Mesendoderm (in vitro differentiated cells): ENCODE data around the gene ABCA5.
A peak's percentile ranks its signal among the peaks of the same experiment; 100 is the strongest.

ENCODE experiments used
- DNase-seq: peaks from one replicate; pipeline ENCODE4 v3.0.0; 2013
- H2AK5ac ChIP-seq: 2 replicates; pipeline ENCODE4 v1.6.1; 2013; ENCODE audit warnings: low read length, inconsistent platforms
- H2BK120ac ChIP-seq: 2 replicates; pipeline ENCODE4 v1.6.1; 2013; ENCODE audit warnings: low read depth, mild to moderate bottlenecking, low read length, moderate library complexity, mixed read lengths
- H2BK15ac ChIP-seq: replicated peaks from 2 replicates; pipeline ENCODE4 v1.6.1; 2013; ENCODE audit warnings: low read depth, mild to moderate bottlenecking, moderate library complexity
- H2BK5ac ChIP-seq: 2 replicates; pipeline ENCODE4 v1.6.1; 2013; ENCODE audit warnings: low read length, inconsistent platforms
- H3K18ac ChIP-seq: 2 replicates; pipeline ENCODE4 v1.6.1; 2013; ENCODE audit warnings: mild to moderate bottlenecking, low read length, mixed read lengths
- H3K23ac ChIP-seq: one replicate; pipeline ENCODE4 v1.6.1; 2013; ENCODE audit warnings: low read length
- H3K27ac ChIP-seq: 2 replicates; pipeline ENCODE4 v1.5.1; 2013; ENCODE audit warnings: low read depth, mild to moderate bottlenecking, inconsistent platforms, low read length, moderate library complexity
- H3K27me3 ChIP-seq: 2 replicates; pipeline ENCODE4 v1.6.1; 2013; ENCODE audit warnings: low read length, control low read depth, mild to moderate bottlenecking, inconsistent platforms; ENCODE audit not compliant: insufficient read depth, poor library complexity
- H3K36me3 ChIP-seq: 2 replicates; pipeline ENCODE4 v1.6.1; 2013; ENCODE audit warnings: low read length, inconsistent platforms; ENCODE audit not compliant: control insufficient read depth, insufficient read depth
- H3K4ac ChIP-seq: one replicate; pipeline ENCODE4 v1.6.1; 2013; ENCODE audit warnings: low read depth, mild to moderate bottlenecking, low read length, moderate library complexity
- H3K4me1 ChIP-seq: 2 replicates; pipeline ENCODE4 v1.6.1; 2013; ENCODE audit warnings: low read depth, low read length, inconsistent platforms; ENCODE audit not compliant: control insufficient read depth
- H3K4me2 ChIP-seq: 2 replicates; pipeline ENCODE4 v1.6.1; 2013; ENCODE audit warnings: low read length
- H3K4me3 ChIP-seq: 2 replicates; pipeline ENCODE4 v1.5.1; 2013; ENCODE audit warnings: mild to moderate bottlenecking, low read length
- H3K56ac ChIP-seq: one replicate; pipeline ENCODE4 v1.6.1; 2013; ENCODE audit warnings: low read length
- H3K79me1 ChIP-seq: 2 replicates; pipeline ENCODE4 v1.6.1; 2013; ENCODE audit warnings: low read length, inconsistent platforms
- H3K79me2 ChIP-seq: 2 replicates; pipeline ENCODE4 v1.6.1; 2013; ENCODE audit warnings: mild to moderate bottlenecking, low read length; ENCODE audit not compliant: control insufficient read depth, insufficient read depth
- H3K9ac ChIP-seq: 2 replicates; pipeline ENCODE4 v1.6.1; 2013; ENCODE audit warnings: low read length, inconsistent platforms
- H4K5ac ChIP-seq: one replicate; pipeline ENCODE4 v1.6.1; 2013; ENCODE audit warnings: low read length
- H4K8ac ChIP-seq: one replicate; pipeline ENCODE4 v1.6.1; 2013; ENCODE audit warnings: low read depth, mild to moderate bottlenecking, control low read depth, low read length, moderate library complexity
- WGBS: extraction: QIAGEN DNeasy Blood & Tissue Kit; methylation state at CpG from one replicate; pipeline ENCODE4 v1.1.7; 2013; ENCODE audit warnings: low lambda C conversion rate, missing lambda C conversion rate; ENCODE audit not compliant: insufficient coverage; ENCODE audit errors: extremely low coverage; 5-methylcytosine and 5-hydroxymethylcytosine counted together

ABCA5 gene

GRCh38 chr17:69268543-69269014 lies 58.4 kb downstream of the ABCA5 start:
- H3K4me3 ChIP-seq: no peak overlapping the region
- H3K4me1 ChIP-seq: no peaks in the 10 kb centered on the region
- no CpG with 5 or more reads among the region's 5 CpGs for WGBS
- H3K79me2 ChIP-seq: no peaks in the 10 kb centered on the region
- H3K23ac ChIP-seq: no peak overlapping the region
- H3K18ac ChIP-seq: no peak overlapping the region
- no peak overlapping the region for H4K8ac ChIP-seq
- H3K79me1 ChIP-seq: no peaks in the 10 kb centered on the region
- no peak overlapping the region for H2BK15ac ChIP-seq
- no peak overlapping the region for H3K56ac ChIP-seq
- no peaks in the 10 kb centered on the region for H3K36me3 ChIP-seq
- no peak for DNase-seq
- H3K4me2 ChIP-seq: no peak overlapping the region
- H3K27ac ChIP-seq: no peak overlapping the region
- H3K27me3 ChIP-seq: no peaks in the 10 kb centered on the region
- no peak overlapping the region for H2AK5ac ChIP-seq
- no peak overlapping the region for H3K4ac ChIP-seq
- no peak overlapping the region for H2BK5ac ChIP-seq
- H3K9ac ChIP-seq: no peak overlapping the region
- H4K5ac ChIP-seq: no peak overlapping the region
- no peak overlapping the region for H2BK120ac ChIP-seq

- Histone ChIP-seq H4K8ac (no peak overlapping the region), H3K56ac (no peak overlapping the region), H2BK15ac (no peak overlapping the region), H2BK5ac (no peak overlapping the region), H3K4me3 (no peak overlapping the region), H3K4me2 (no peak overlapping the region), H3K79me1 (no peaks in the 10 kb centered on the region), H3K9ac (no peak overlapping the region), H4K5ac (no peak overlapping the region), H3K36me3 (no peaks in the 10 kb centered on the region), H3K27ac (no peak overlapping the region), H3K4ac (no peak overlapping the region), H3K23ac (no peak overlapping the region), H3K27me3 (no peaks in the 10 kb centered on the region), H2BK120ac (no peak overlapping the region), H2AK5ac (no peak overlapping the region), H3K18ac (no peak overlapping the region), H3K79me2 (no peaks in the 10 kb centered on the region), H3K4me1 (no peaks in the 10 kb centered on the region)
- DNase-seq: no peak
- WGBS: no CpG with 5 or more reads among the region's 3 CpGs
Observed at GRCh38 chr17:69267219-69267618, 59.7 kb downstream of the ABCA5 start.

GRCh38 chr17:69265873-69266272 lies 61.1 kb downstream of the ABCA5 start:
- H3K36me3 ChIP-seq: no peaks in the 10 kb centered on the region
- no peak overlapping the region for H2BK120ac ChIP-seq
- no peaks in the 10 kb centered on the region for H3K27me3 ChIP-seq
- no peak overlapping the region for H3K4me3 ChIP-seq
- no peaks in the 10 kb centered on the region for H3K79me1 ChIP-seq
- no peak overlapping the region for H2BK15ac ChIP-seq
- H3K56ac ChIP-seq: no peak overlapping the region
- H4K8ac ChIP-seq: no peak overlapping the region
- no peaks in the 10 kb centered on the region for H3K4me1 ChIP-seq
- no peak overlapping the region for H2BK5ac ChIP-seq
- no peak for DNase-seq
- H4K5ac ChIP-seq: no peak overlapping the region
- H3K18ac ChIP-seq: no peak overlapping the region
- no peak overlapping the region for H3K23ac ChIP-seq
- H3K79me2 ChIP-seq: no peaks in the 10 kb centered on the region
- no peak overlapping the region for H3K9ac ChIP-seq
- WGBS: no CpG with 5 or more reads among the region's 1 CpG
- no peak overlapping the region for H3K4me2 ChIP-seq
- no peak overlapping the region for H2AK5ac ChIP-seq
- no peak overlapping the region for H3K4ac ChIP-seq
- no peak overlapping the region for H3K27ac ChIP-seq

GRCh38 chr17:69254187-69254586 lies 72.7 kb downstream of the ABCA5 start:
- no CpG with 5 or more reads among the region's 1 CpG for WGBS
- no peak overlapping the region for H2BK15ac ChIP-seq

GRCh38 chr17:69250641-69251040 lies 76.3 kb downstream of the ABCA5 start:
- no peak overlapping the region for H2BK5ac ChIP-seq
- H2BK15ac ChIP-seq: no peak overlapping the region
- no peak for DNase-seq
- H3K56ac ChIP-seq: no peak overlapping the region
- H3K23ac ChIP-seq: no peak overlapping the region
- no peak overlapping the region for H3K9ac ChIP-seq
- no peak overlapping the region for H3K4ac ChIP-seq
- no peak overlapping the region for H2AK5ac ChIP-seq
- no peak overlapping the region for H3K4me3 ChIP-seq
- no peaks in the 10 kb centered on the region for H3K36me3 ChIP-seq
- WGBS: 100% methylated on average over 1 of the region's 4 CpGs
- no peak overlapping the region for H3K4me2 ChIP-seq
- H3K79me1 ChIP-seq: no peaks in the 10 kb centered on the region
- H3K4me1 ChIP-seq: no peaks in the 10 kb centered on the region
- H4K5ac ChIP-seq: no peak overlapping the region
- H2BK120ac ChIP-seq: no peak overlapping the region
- H4K8ac ChIP-seq: no peak overlapping the region
- no peaks in the 10 kb centered on the region for H3K27me3 ChIP-seq
- no peak overlapping the region for H3K18ac ChIP-seq
- H3K79me2 ChIP-seq: no peaks in the 10 kb centered on the region
- no peak overlapping the region for H3K27ac ChIP-seq

More at GRCh38 chr17:69254187-69254586, 72.7 kb downstream of the ABCA5 start:
- Histone ChIP-seq H4K5ac (no peak overlapping the region), H4K8ac (no peak overlapping the region), H3K4me1 (no peaks in the 10 kb centered on the region), H3K23ac (no peak overlapping the region), H2AK5ac (no peak overlapping the region), H3K36me3 (no peaks in the 10 kb centered on the region), H3K79me2 (no peaks in the 10 kb centered on the region), H3K18ac (no peak overlapping the region), H2BK120ac (no peak overlapping the region), H3K56ac (no peak overlapping the region), H3K79me1 (no peaks in the 10 kb centered on the region), H3K4me3 (no peak overlapping the region), H3K9ac (no peak overlapping the region), H2BK5ac (no peak overlapping the region), H3K27ac (no peak overlapping the region), H3K4me2 (no peak overlapping the region), H3K27me3 (no peaks in the 10 kb centered on the region), H3K4ac (no peak overlapping the region)
- DNase-seq: no peak

- no peak overlapping the region for H3K9ac ChIP-seq
- no peak overlapping the region for H2BK120ac ChIP-seq
- H3K36me3 ChIP-seq: no peaks in the 10 kb centered on the region
- H3K18ac ChIP-seq: no peak overlapping the region
- H3K4me3 ChIP-seq: no peak overlapping the region
- no peaks in the 10 kb centered on the region for H3K79me1 ChIP-seq
- no peaks in the 10 kb centered on the region for H3K4me1 ChIP-seq
- H3K27ac ChIP-seq: no peak overlapping the region
- no peak overlapping the region for H4K5ac ChIP-seq
- WGBS: 83% methylated on average over 1 of the region's 4 CpGs
- no peak overlapping the region for H3K4ac ChIP-seq
- no peak overlapping the region for H2BK5ac ChIP-seq
- H2BK15ac ChIP-seq: no peak overlapping the region
- H2AK5ac ChIP-seq: no peak overlapping the region
- no peak overlapping the region for H3K23ac ChIP-seq
- DNase-seq: peak; percentile 30
- H3K4me2 ChIP-seq: no peak overlapping the region
- H3K56ac ChIP-seq: no peak overlapping the region
- no peaks in the 10 kb centered on the region for H3K27me3 ChIP-seq
- no peak overlapping the region for H4K8ac ChIP-seq
- H3K79me2 ChIP-seq: no peaks in the 10 kb centered on the region
Observed at GRCh38 chr17:69246726-69247375, 80.1 kb downstream of the ABCA5 start.
